VCaP (cell line): Measurements from ENCODE around the gene OAS2.

ENCODE experiments used
- H3K27ac ChIP-seq: fragments of 450-650 bp; 2 replicates; pipeline ENCODE4 v1.5.1; 2017
- TF ChIP-seq, protein P1 (sequence below): fragments of 450-650 bp; conservative IDR thresholded peaks from 2 replicates; pipeline ENCODE4 v1.5.1; 2017; ENCODE audit warnings: mild to moderate bottlenecking, moderate library complexity

OAS2 gene

DNA sequence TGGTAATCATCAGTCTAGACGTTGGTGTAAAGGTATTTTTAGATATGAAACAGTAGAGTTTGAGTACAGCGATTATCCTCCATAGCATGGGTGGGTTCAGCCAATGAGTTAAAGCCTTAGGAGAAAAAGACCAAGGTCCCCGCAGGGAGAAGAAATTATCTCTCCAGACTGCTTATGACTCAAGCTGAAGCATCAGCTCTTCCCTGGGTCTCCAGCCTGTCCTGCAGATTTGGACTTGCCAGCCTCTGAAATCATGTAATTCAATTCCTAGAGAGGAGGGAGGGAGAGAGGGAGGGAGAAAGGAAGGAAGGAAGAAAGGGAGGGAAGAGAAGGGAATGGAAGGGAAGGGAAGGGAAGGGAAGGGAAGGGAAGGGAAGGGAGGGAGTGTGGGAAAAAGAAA, 66.2 kb downstream of the OAS2 start:
- H3K27ac ChIP-seq, result no peak overlapping the region
- TF ChIP-seq, protein P1, sequence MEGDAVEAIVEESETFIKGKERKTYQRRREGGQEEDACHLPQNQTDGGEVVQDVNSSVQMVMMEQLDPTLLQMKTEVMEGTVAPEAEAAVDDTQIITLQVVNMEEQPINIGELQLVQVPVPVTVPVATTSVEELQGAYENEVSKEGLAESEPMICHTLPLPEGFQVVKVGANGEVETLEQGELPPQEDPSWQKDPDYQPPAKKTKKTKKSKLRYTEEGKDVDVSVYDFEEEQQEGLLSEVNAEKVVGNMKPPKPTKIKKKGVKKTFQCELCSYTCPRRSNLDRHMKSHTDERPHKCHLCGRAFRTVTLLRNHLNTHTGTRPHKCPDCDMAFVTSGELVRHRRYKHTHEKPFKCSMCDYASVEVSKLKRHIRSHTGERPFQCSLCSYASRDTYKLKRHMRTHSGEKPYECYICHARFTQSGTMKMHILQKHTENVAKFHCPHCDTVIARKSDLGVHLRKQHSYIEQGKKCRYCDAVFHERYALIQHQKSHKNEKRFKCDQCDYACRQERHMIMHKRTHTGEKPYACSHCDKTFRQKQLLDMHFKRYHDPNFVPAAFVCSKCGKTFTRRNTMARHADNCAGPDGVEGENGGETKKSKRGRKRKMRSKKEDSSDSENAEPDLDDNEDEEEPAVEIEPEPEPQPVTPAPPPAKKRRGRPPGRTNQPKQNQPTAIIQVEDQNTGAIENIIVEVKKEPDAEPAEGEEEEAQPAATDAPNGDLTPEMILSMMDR, result no peak

DNA sequence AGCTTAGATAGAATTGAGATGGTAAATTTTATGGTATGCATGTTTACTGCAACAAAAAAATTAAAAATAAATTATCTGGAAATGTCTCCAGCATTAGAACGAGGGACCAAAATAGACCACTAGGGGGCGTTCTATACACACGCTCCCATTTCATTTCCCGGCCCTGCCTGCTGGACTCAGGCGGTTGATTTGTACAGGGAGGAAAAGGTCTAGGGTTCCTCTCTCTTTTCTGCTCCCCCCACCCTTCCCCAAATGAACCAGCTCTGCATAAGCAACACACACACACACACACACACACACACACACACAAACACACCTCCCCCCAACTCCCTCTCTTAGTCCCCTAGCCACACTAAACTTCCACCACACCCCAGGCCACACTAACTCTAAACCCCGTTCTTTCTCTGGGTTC, 70.4 kb downstream of the OAS2 start:
- H3K27ac ChIP-seq, result no peak overlapping the region
- TF ChIP-seq, protein P1, result peak; percentile 93

DNA sequence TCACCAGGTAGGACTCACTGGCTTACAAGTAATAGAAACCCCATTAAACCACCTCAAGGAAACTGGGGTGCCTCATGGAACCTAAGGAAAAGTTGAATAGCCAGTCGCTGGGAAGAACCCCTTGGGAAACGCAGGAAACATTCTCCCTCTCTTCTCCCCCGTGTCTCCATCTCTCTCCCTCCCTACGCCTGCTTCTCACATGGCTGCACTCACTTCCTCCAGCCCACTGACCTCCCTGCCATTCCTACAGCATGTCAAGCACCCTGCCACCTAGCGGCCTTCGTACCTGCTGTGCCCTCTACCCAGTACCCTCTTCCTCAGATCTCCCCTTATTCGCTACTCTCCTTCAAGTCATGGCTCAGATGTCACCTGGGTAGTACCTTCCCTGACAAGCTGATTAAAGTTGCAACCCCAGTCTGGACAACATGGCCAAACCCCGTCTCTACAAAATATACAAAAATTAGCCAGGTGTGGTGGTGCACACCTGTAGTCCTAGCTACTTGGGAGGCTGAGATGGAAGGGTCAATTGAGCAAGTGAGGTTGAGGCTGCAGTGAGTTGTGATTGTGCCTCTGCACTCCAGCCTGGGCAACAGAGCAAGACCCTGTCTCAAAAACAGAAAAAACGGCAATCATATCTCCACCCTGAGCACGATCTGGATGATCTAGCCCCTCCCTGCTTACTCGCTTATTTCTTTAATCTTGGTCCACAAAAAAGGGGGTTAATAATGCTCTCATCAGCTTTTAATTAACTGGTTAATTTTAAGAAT, 71.8 kb downstream of the OAS2 start:
- TF ChIP-seq, protein P1, result peak; percentile 73
- no peak overlapping the region for H3K27ac ChIP-seq

DNA sequence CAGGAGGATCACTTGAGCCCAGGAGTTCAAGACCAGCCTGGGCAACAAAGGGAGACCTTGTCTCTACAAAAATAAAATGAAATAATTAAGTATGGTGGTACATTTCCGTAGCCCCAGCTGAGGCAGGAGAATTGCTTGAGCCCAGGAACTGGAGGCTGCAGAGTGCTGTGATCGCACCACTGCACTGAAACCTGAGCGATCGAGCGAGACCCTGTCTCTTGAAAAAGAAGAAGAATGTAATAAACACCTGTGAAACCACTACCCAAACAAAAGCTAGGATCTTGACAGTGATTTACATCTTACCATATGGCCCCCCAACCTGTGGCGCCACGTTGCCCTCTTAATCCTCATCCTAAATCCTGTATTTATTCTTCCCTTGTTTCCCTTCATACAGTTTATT, 72.5 kb downstream of the OAS2 start:
- H3K27ac ChIP-seq, result no peak overlapping the region
- TF ChIP-seq, protein P1, result no peak

DNA sequence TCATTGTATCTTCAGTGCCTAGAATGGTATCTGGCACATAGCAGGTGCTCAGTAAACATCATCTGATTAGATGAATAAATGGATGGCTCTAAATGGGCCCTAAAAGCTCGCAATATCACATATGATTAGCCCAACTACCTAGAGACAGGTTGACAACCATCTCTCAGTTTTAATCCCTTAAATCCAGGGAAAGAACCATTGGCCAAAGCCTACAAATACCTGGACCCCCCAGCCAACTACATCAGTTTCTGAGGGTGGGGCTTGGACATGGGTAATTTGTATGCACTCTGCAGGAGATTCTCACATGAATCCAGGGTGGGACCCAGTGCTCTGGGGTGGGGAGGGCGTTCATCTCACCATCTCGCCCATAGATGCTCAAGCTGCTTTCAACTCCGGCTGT, 73.4 kb downstream of the OAS2 start:
- no peak overlapping the region for H3K27ac ChIP-seq
- TF ChIP-seq, protein P1, result no peak

DNA sequence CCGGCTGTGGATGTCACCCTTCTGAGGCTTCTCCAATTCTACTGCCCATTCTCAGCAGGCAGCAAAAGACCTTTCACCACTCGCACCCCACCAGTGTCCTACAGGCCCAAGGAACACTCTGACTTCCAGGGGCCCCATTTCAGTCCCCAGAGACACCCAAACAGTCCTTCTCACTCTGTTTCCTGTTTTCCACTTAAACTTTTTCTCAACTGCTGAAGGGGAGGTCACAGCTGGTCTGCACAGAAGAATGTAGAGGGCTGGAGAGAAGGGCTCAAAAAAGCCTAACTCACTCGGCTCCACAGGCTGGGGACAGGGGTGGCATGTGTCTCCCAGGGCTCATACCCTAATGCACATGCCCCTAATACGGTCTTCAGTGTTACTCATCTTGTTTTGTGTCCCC, 74.0 kb downstream of the OAS2 start:
- TF ChIP-seq, protein P1, result no peak
- no peak overlapping the region for H3K27ac ChIP-seq

DNA sequence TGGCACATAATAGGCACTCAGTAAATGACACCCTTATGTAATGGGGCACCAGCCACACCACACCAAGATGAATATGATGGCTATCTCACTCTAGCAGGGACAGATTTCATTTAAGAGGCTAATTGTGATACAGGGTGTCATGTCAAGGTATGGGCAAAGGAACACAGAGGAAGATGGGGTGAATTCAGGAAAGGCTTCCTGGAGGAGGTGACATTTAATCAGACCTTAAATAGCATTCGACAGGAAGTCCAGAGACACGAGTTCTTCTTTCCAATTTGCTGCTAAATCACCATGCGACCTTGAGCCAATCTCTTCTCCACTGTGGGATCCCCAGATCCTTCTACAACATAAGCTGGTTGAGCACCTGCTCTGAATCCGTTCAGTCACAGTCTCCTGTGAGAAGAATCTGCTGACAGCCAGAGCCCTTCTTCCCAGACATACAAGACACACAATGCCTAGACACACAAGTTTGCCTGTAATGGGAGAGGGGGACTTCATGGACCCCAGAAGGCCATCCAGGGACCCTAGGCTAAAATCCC, 76.7 kb downstream of the OAS2 start:
- no peak overlapping the region for H3K27ac ChIP-seq
- TF ChIP-seq, protein P1, result no peak
